ENCODE data around the gene B4GALT4. TPM values are rescaled to one million over a fixed set of nuclear protein-coding genes. Genes with fewer than 3 reads are reported as not detected.

B4GALT4 gene
- total RNA-seq, 1 experiment from 2014 or later = 18.3 TPM

DNA sequence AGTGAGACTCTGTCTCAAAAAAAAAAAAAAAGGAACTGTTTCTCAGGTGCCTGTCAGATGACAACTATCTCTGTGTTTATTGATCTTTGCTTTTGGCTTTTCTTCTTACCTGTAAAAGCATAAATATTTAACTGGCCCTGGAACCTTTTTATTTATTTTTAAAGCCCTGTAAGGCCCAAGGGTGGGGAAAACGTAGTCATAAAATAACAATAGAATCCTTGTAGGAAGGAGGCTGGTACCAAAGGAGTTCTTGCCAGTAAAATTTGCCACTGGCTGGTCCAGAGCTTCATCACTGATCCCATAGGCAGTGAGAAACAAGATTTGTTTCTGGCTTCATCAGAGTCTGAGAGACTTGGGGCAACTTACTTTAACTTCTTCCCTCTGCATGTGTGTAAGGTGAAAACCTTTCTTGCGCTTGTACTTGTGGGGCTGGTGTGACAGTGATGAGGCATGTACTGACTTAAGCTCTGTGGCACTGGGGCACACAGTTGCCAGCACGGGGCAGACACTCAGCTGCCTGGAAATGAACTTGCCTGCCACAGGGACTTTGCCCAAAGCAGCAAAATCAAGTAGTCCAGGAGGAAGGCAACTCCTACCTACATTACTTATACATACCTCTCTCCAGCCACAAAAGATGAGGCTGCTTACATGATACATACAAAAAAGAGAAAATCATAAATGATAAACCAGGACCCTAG, 19.6 kb downstream of the B4GALT4 start:
- CTCF ChIA-PET = interaction anchor here (0.6 to 1.6 kb wide), 2 partner anchors 23 to 75 kb away, joined by 4 to 8 read pairs; partner anchors contain the start of gene TEX55
- DNase-seq (ENCODE audit: unreplicated experiment) = no peak
- TF ChIP-seq, protein P1, sequence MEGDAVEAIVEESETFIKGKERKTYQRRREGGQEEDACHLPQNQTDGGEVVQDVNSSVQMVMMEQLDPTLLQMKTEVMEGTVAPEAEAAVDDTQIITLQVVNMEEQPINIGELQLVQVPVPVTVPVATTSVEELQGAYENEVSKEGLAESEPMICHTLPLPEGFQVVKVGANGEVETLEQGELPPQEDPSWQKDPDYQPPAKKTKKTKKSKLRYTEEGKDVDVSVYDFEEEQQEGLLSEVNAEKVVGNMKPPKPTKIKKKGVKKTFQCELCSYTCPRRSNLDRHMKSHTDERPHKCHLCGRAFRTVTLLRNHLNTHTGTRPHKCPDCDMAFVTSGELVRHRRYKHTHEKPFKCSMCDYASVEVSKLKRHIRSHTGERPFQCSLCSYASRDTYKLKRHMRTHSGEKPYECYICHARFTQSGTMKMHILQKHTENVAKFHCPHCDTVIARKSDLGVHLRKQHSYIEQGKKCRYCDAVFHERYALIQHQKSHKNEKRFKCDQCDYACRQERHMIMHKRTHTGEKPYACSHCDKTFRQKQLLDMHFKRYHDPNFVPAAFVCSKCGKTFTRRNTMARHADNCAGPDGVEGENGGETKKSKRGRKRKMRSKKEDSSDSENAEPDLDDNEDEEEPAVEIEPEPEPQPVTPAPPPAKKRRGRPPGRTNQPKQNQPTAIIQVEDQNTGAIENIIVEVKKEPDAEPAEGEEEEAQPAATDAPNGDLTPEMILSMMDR (IDR thresholded peaks at IDR 0.05; ENCODE audit: unreplicated experiment) = no peak
- Mint-ChIP-seq H3K27ac (ENCODE audit: low read depth, unreplicated experiment) (peak overlapping the region; percentile 54), H3K27me3 (ENCODE audit: insufficient read depth, unreplicated experiment) (no peaks in the 10 kb centered on the region), H3K36me3 (ENCODE audit: insufficient read depth, unreplicated experiment) (peaks cover 63% of the 10 kb centered on the region), H3K9me3 (ENCODE audit: unreplicated experiment) (no peaks in the 10 kb centered on the region), H3K4me1 (ENCODE audit: insufficient read depth, unreplicated experiment) (no peaks in the 10 kb centered on the region), H3K4me3 (ENCODE audit: unreplicated experiment) (no peak overlapping the region)
- no TSS peak for BruUV-seq (replicated peaks)
- POLR2A ChIA-PET = no interaction called here
- intact Hi-C loops (cut with micrococcal nuclease) = no loop called here

DNA sequence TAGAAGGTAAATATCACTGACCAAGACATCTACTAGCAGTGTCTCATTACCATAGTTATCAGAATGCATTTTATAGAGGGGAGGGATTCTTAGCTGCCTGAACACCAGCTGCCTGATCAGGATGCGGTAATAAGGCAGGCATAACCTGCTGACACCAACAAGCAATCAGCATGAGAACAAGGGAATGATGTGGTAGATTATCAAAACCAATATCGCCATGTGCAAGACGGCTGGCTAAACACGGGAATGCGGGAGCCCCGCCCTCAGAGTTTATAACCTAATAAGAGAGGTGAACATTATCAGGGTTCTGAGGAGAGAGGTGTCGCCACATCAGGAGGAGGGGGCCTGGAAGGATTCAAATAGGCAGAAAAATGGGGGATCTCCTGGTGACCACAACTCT, 20.5 kb downstream of the B4GALT4 start:
- TF ChIP-seq, protein P1 (IDR thresholded peaks at IDR 0.05; ENCODE audit: unreplicated experiment) = no peak
- CTCF ChIA-PET = interaction anchor here (0.6 to 1.6 kb wide), 2 partner anchors 74 to 79 kb away, joined by 3 to 8 read pairs; partner anchors contain the start of gene TEX55
- H3K27ac Mint-ChIP-seq (ENCODE audit: low read depth, unreplicated experiment) = peak overlapping the region; percentile 7
- no TSS peak for BruUV-seq (replicated peaks)
- H3K36me3 Mint-ChIP-seq (ENCODE audit: insufficient read depth, unreplicated experiment) = peaks cover 63% of the 10 kb centered on the region
- no peak overlapping the region for H3K4me3 Mint-ChIP-seq (ENCODE audit: unreplicated experiment)
- POLR2A ChIA-PET = interaction anchor here (0.6 to 0.9 kb wide), 2 partner anchors 13 to 1656 kb away, joined by 4 read pairs; no protein-coding TSS in a partner anchor
- no peaks in the 10 kb centered on the region for H3K4me1 Mint-ChIP-seq (ENCODE audit: insufficient read depth, unreplicated experiment)
- H3K9me3 Mint-ChIP-seq (ENCODE audit: unreplicated experiment) = no peaks in the 10 kb centered on the region
- no peak for DNase-seq (ENCODE audit: unreplicated experiment)
- intact Hi-C loops (cut with micrococcal nuclease) = no loop called here
- no peaks in the 10 kb centered on the region for H3K27me3 Mint-ChIP-seq (ENCODE audit: insufficient read depth, unreplicated experiment)

DNA sequence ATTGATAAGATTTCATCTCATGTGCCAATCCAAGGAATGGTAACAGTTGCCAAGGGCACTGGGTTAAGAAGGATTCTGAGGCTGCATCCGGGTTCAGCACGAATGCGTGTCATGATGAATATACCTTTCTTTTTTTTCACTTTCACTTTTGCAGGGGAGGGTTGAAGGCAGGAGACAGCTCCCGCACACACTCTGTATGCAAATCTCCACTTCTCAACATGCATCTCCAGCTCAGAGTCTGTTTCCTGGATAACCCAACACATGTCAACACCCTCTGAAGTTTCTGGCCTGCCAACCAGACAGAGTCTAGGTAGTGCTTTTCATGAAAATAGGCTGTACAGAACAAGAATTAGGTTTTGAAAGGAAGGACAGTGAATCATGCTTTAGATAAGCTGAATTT, 21.6 kb downstream of the B4GALT4 start:
- peaks cover 74% of the 10 kb centered on the region for H3K36me3 Mint-ChIP-seq (ENCODE audit: insufficient read depth, unreplicated experiment)

DNA sequence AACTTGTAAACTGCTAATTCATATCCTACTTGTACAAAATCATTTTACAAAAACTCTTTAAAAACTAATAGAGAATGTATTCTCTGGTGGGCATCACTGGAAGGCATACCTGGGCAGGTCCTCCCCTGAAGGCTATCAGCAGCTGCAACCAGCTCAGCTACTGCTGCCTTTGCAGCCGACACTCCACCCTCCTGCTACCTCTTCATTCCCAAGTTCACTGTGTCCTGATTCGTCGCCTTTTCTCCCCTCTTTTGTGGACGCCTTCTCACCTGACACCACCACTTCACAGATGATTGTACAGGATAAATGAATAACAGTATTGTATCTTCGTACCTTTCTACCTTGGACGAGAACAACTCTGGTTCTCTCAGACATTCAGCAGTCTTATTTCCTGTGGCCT, 28.9 kb downstream of the B4GALT4 start:
- Mint-ChIP-seq H3K27me3 (ENCODE audit: insufficient read depth, unreplicated experiment) (no peaks in the 10 kb centered on the region), H3K4me1 (ENCODE audit: insufficient read depth, unreplicated experiment) (peaks cover 8% of the 10 kb centered on the region), H3K9me3 (ENCODE audit: unreplicated experiment) (no peaks in the 10 kb centered on the region), H3K4me3 (ENCODE audit: unreplicated experiment) (no peak overlapping the region), H3K36me3 (ENCODE audit: insufficient read depth, unreplicated experiment) (peaks cover 55% of the 10 kb centered on the region), H3K27ac (ENCODE audit: low read depth, unreplicated experiment) (no peak overlapping the region)
- BruUV-seq (replicated peaks) = TSS peak; percentile 82
- TF ChIP-seq, protein P1 (IDR thresholded peaks at IDR 0.05; ENCODE audit: unreplicated experiment) = no peak
- no peak for DNase-seq (ENCODE audit: unreplicated experiment)
- ChIA-PET POLR2A (interaction anchor here (1.9 kb wide), 1 partner anchor 29 kb away, joined by 7 read pairs; the partner anchor contains the start of gene B4GALT4), CTCF (interaction anchor here (1.1 kb wide), 1 partner anchor 19 kb away, joined by 4 read pairs; no protein-coding TSS in a partner anchor)
- intact Hi-C loops (cut with micrococcal nuclease) = no loop called here

More for the DNA sequence above, 21.6 kb downstream of the B4GALT4 start:
- TF ChIP-seq, protein P1 (IDR thresholded peaks at IDR 0.05; ENCODE audit: unreplicated experiment) = no peak
- H3K4me1 Mint-ChIP-seq (ENCODE audit: insufficient read depth, unreplicated experiment) = no peaks in the 10 kb centered on the region
- no peak overlapping the region for H3K27ac Mint-ChIP-seq (ENCODE audit: low read depth, unreplicated experiment)
- DNase-seq (ENCODE audit: unreplicated experiment) = no peak
- no peaks in the 10 kb centered on the region for H3K9me3 Mint-ChIP-seq (ENCODE audit: unreplicated experiment)
- POLR2A ChIA-PET = interaction anchor here (0.6 kb wide), 1 partner anchor 43 kb away, joined by 3 read pairs; no protein-coding TSS in a partner anchor
- no TSS peak for BruUV-seq (replicated peaks)
- CTCF ChIA-PET = interaction anchor here (1.2 to 1.6 kb wide), 2 partner anchors 9 to 73 kb away, joined by 3 to 8 read pairs; partner anchors contain the start of gene TEX55
- H3K4me3 Mint-ChIP-seq (ENCODE audit: unreplicated experiment) = no peak overlapping the region
- H3K27me3 Mint-ChIP-seq (ENCODE audit: insufficient read depth, unreplicated experiment) = no peaks in the 10 kb centered on the region
- intact Hi-C loops (cut with micrococcal nuclease) = no loop called here

Data from MCF 10A (cell line).